Esophagus (tissue), 2 donors: Measurements from ENCODE around the gene CENPM. TPM values are rescaled to one million over a fixed set of nuclear protein-coding genes. Genes with fewer than 3 reads are reported as not detected.
A peak's percentile ranks its signal among the peaks of the same experiment; 100 is the strongest.

Experiments used
- H3K27ac ChIP-seq, 2 donors: one replicate each; pipeline ENCODE4 v1.5.1; 2013; ENCODE audit warnings: low read depth in 2 of 2, mild to moderate bottlenecking in 2 of 2, inconsistent platforms in 1 of 2, low read length in 1 of 2, moderate library complexity in 1 of 2
- H3K27me3 ChIP-seq, 2 donors: one replicate each; pipeline ENCODE4 v1.6.1; 2013; ENCODE audit warnings: low read length in 2 of 2, control low read depth in 1 of 2, mild to moderate bottlenecking in 1 of 2; ENCODE audit not compliant: insufficient read depth in 2 of 2, control insufficient read depth in 1 of 2
- H3K36me3 ChIP-seq, 2 donors: one replicate each; pipeline ENCODE4 v1.6.1; 2013; ENCODE audit warnings: low read length in 1 of 2; ENCODE audit not compliant: control insufficient read depth in 2 of 2, insufficient read depth in 2 of 2
- H3K4me1 ChIP-seq, 2 donors: one replicate each; pipeline ENCODE4 v1.6.1; 2013; ENCODE audit warnings: low read length in 1 of 2; ENCODE audit not compliant: control insufficient read depth in 2 of 2, insufficient read depth in 2 of 2
- H3K4me3 ChIP-seq, 2 donors: one replicate each; pipeline ENCODE4 v1.5.1; 2013; ENCODE audit warnings: low read length in 2 of 2, mild to moderate bottlenecking in 2 of 2, low read depth in 1 of 2, moderate library complexity in 1 of 2
- H3K9me3 ChIP-seq, 2 donors: one replicate each; pipeline ENCODE4 v1.6.1; 2013; ENCODE audit warnings: mild to moderate bottlenecking in 2 of 2, low read depth in 1 of 2, low read length in 1 of 2, moderate library complexity in 1 of 2; ENCODE audit not compliant: control insufficient read depth in 2 of 2, insufficient read depth in 1 of 2
- WGBS, 2 donors: extraction: QIAGEN DNeasy Blood & Tissue Kit; methylation state at CpG; one replicate each; pipeline ENCODE4 v1.1.7; 2013; 5-methylcytosine and 5-hydroxymethylcytosine counted together
- polyA plus RNA-seq, 2 donors: library from polyadenylated mRNA; stranded (reverse); fragments of 200-250 nt; gene quantifications; one replicate each; pipeline ENCODE4 v1.2.3, GENCODE V29; 2013
- donor health status: healthy with polysubstance abuse.
- donor health status: Bipolar disorder and iron deficiency.

The CENPM gene
- polyA plus RNA-seq, 2 donors: 16.5 to 18.8 TPM

GRCh38 chr22:41923595-41924276 is 23.2 kb downstream of the CENPM start:
- Histone ChIP-seq H3K4me1 (peaks cover 5 to 9% of the 10 kb centered on the region in 2 donors), H3K27me3 (peaks cover 0 to 9% of the 10 kb centered on the region in 2 donors), H3K4me3 (no peak overlapping the region), H3K36me3 (no peaks in the 10 kb centered on the region), H3K27ac (no peak overlapping the region), H3K9me3 (no peaks in the 10 kb centered on the region)
- 86 to 87% methylated on average over 14 of the region's 14 CpGs for WGBS, 2 donors

- Histone ChIP-seq H3K4me1 (peaks cover 5 to 9% of the 10 kb centered on the region in 2 donors), H3K4me3 (no peak overlapping the region), H3K9me3 (no peaks in the 10 kb centered on the region), H3K36me3 (no peaks in the 10 kb centered on the region), H3K27ac (no peak overlapping the region), H3K27me3 (peaks cover 0 to 9% of the 10 kb centered on the region in 2 donors)
- WGBS, 2 donors: 91 to 98% methylated on average over 4 of the region's 4 CpGs
Observed at GRCh38 chr22:41922940-41923594, 23.9 kb downstream of the CENPM start.

- no peaks in the 10 kb centered on the region for H3K36me3 ChIP-seq
- peaks cover 5 to 12% of the 10 kb centered on the region in 2 donors for H3K4me1 ChIP-seq
- no peak overlapping the region for H3K4me3 ChIP-seq
- 84 to 88% methylated on average over 5 of the region's 5 CpGs for WGBS, 2 donors
- no peak overlapping the region for H3K27ac ChIP-seq
- peaks cover 0 to 9% of the 10 kb centered on the region in 2 donors for H3K27me3 ChIP-seq
- no peaks in the 10 kb centered on the region for H3K9me3 ChIP-seq
Observed at GRCh38 chr22:41922328-41922727, 24.6 kb downstream of the CENPM start.

GRCh38 chr22:41920271-41920976 is 26.5 kb downstream of the CENPM start:
- Histone ChIP-seq H3K4me3 (peak overlapping the region in 1 of 2 donors; percentile 46), H3K27ac (no peak overlapping the region), H3K27me3 (peaks cover 2 to 5% of the 10 kb centered on the region in 2 donors), H3K36me3 (no peaks in the 10 kb centered on the region), H3K9me3 (no peaks in the 10 kb centered on the region), H3K4me1 (peaks cover 5 to 7% of the 10 kb centered on the region in 2 donors)
- 47 to 57% methylated on average over 19 to 21 of the region's 21 CpGs for WGBS, 2 donors

- peaks cover 2 to 9% of the 10 kb centered on the region in 2 donors for H3K27me3 ChIP-seq
- H3K9me3 ChIP-seq: no peaks in the 10 kb centered on the region
- H3K27ac ChIP-seq: no peak overlapping the region
- peak overlapping the region; percentile 43 to 46 for H3K4me3 ChIP-seq
- 2 to 4% methylated on average over 61 to 62 of the region's 62 CpGs for WGBS, 2 donors
- no peaks in the 10 kb centered on the region for H3K36me3 ChIP-seq
- peaks cover 5 to 11% of the 10 kb centered on the region in 2 donors for H3K4me1 ChIP-seq
Observed at GRCh38 chr22:41919357-41920224, 27.4 kb downstream of the CENPM start.

- Histone ChIP-seq H3K4me1 (peaks cover 5 to 11% of the 10 kb centered on the region in 2 donors), H3K27ac (no peak overlapping the region), H3K9me3 (no peaks in the 10 kb centered on the region), H3K36me3 (no peaks in the 10 kb centered on the region), H3K27me3 (peaks cover 9 to 15% of the 10 kb centered on the region in 2 donors), H3K4me3 (no peak overlapping the region)
- 54 to 57% methylated on average over 23 of the region's 23 CpGs for WGBS, 2 donors
Observed at GRCh38 chr22:41917903-41918791, 28.8 kb downstream of the CENPM start.

- no peaks in the 10 kb centered on the region for H3K36me3 ChIP-seq
- WGBS, 2 donors: 60 to 62% methylated on average over 11 of the region's 11 CpGs
- no peaks in the 10 kb centered on the region for H3K9me3 ChIP-seq
- H3K4me3 ChIP-seq: no peak overlapping the region
- H3K4me1 ChIP-seq: peaks cover 5 to 11% of the 10 kb centered on the region in 2 donors
- H3K27ac ChIP-seq: no peak overlapping the region
- H3K27me3 ChIP-seq: peaks cover 9 to 16% of the 10 kb centered on the region in 2 donors
Observed at GRCh38 chr22:41917375-41917902, 29.5 kb downstream of the CENPM start.

GRCh38 chr22:41916745-41917358 is 30.1 kb downstream of the CENPM start:
- 62 to 68% methylated on average over 10 of the region's 10 CpGs for WGBS, 2 donors
- Histone ChIP-seq H3K4me3 (no peak overlapping the region), H3K27ac (no peak overlapping the region), H3K9me3 (no peaks in the 10 kb centered on the region), H3K36me3 (no peaks in the 10 kb centered on the region), H3K27me3 (peaks cover 9 to 19% of the 10 kb centered on the region in 2 donors), H3K4me1 (peaks cover 5 to 11% of the 10 kb centered on the region in 2 donors)
